Measurements from ENCODE around the gene AMZ2. TPM values are rescaled to one million over a fixed set of nuclear protein-coding genes. Genes with fewer than 3 reads are reported as not detected.
"Not testable (repeated sequence)": the region's sequence is repeated elsewhere in the genome, so short reads cannot be mapped to it uniquely, and the experiment has no call there.

Gene AMZ2
- total RNA-seq, 4 donors from 2014 or later: 32.7 to 45.6 (median 32.8) TPM; not detected in 1

DNA sequence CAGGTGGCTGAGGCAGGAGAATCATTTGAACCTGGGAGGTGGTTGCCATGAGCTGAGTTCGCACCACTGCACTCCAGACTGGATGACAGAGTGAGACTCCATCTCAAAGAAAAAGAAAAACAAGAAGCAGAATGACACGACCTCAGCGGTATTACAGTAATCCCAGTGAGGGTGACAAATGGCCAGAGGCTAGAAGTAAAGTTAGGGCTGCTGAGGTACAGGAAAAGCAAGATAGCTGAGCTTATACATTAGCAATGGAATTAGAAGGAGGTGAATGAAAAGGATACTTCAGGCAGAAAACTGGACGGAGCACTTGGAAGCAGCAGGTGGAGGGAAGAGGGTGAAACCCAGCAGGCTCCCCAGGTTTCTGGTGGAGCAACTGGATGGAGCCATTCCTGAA is 26.1 kb upstream of the AMZ2 start:
- 89% methylated on average over 4 of the region's 4 CpGs for WGBS, 2 donors (ENCODE audit: low coverage in 1 of 2)
- no peak for DNase-seq
- Histone ChIP-seq H3K27me3 (no peaks in the 10 kb centered on the region), H3K4me1 (no peaks in the 10 kb centered on the region), H3K36me3 (no peaks in the 10 kb centered on the region), H3K4me3 (no peak overlapping the region), H3K27ac (no peak overlapping the region), H3K9me3 (no peaks in the 10 kb centered on the region)
- TF ChIP-seq POLR2A (IDR thresholded peaks at IDR 0.05) (no peak), POLR2AphosphoS5 (IDR thresholded peaks at IDR 0.05) (no peak), EP300 (IDR thresholded peaks at IDR 0.05; ENCODE audit: low read depth) (no peak)
- TF ChIP-seq, protein P1, sequence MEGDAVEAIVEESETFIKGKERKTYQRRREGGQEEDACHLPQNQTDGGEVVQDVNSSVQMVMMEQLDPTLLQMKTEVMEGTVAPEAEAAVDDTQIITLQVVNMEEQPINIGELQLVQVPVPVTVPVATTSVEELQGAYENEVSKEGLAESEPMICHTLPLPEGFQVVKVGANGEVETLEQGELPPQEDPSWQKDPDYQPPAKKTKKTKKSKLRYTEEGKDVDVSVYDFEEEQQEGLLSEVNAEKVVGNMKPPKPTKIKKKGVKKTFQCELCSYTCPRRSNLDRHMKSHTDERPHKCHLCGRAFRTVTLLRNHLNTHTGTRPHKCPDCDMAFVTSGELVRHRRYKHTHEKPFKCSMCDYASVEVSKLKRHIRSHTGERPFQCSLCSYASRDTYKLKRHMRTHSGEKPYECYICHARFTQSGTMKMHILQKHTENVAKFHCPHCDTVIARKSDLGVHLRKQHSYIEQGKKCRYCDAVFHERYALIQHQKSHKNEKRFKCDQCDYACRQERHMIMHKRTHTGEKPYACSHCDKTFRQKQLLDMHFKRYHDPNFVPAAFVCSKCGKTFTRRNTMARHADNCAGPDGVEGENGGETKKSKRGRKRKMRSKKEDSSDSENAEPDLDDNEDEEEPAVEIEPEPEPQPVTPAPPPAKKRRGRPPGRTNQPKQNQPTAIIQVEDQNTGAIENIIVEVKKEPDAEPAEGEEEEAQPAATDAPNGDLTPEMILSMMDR (IDR thresholded peaks at IDR 0.05): no peak
- intact Hi-C loops (cut with DNase I; ENCODE audit: low total_unique reads): no loop called here
- in situ Hi-C loops (cut with MboI; ENCODE audit: low pct_ligation_motif_present in 1 of 4, low pct_unique_long_range_greater_than_20kb in 1 of 4, low sequenced_read_pairs in 3 of 4): no loop called here

DNA sequence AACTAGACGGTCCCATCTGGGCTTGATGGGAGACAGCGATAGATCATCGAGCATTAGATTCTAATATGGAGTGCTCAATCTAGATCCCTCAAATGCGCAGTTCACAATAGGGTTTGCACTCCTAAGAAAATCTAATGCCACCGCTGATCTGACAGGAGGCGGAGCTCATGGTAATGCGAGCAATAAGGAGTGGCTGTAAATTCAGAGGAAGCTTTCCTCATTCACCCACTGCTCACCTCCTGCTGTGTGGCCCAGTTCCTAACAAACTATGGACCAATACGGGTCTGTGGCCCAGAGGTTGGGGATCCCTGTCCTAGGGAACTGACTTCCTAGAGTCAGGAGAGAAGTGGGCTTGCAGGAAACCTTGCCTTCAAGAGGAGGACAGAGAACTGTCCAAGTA is 25.2 kb upstream of the AMZ2 start:
- DNase-seq: no peak
- Histone ChIP-seq H3K4me3 (no peak overlapping the region), H3K27me3 (no peaks in the 10 kb centered on the region), H3K27ac (no peak overlapping the region), H3K36me3 (no peaks in the 10 kb centered on the region), H3K9me3 (no peaks in the 10 kb centered on the region), H3K4me1 (no peaks in the 10 kb centered on the region)
- WGBS, 2 donors (ENCODE audit: low coverage in 1 of 2): 94 to 100% methylated on average over 3 to 8 of the region's 8 CpGs
- intact Hi-C loops (cut with DNase I; ENCODE audit: low total_unique reads) (no loop called here), in situ Hi-C loops (cut with MboI; ENCODE audit: low pct_ligation_motif_present in 1 of 4, low pct_unique_long_range_greater_than_20kb in 1 of 4, low sequenced_read_pairs in 3 of 4) (no loop called here)
- TF ChIP-seq POLR2A (IDR thresholded peaks at IDR 0.05): no peak
- TF ChIP-seq, protein P1 (IDR thresholded peaks at IDR 0.05): no peak
- TF ChIP-seq POLR2AphosphoS5 (IDR thresholded peaks at IDR 0.05): no peak
- no peak for TF ChIP-seq EP300 (IDR thresholded peaks at IDR 0.05; ENCODE audit: low read depth)

DNA sequence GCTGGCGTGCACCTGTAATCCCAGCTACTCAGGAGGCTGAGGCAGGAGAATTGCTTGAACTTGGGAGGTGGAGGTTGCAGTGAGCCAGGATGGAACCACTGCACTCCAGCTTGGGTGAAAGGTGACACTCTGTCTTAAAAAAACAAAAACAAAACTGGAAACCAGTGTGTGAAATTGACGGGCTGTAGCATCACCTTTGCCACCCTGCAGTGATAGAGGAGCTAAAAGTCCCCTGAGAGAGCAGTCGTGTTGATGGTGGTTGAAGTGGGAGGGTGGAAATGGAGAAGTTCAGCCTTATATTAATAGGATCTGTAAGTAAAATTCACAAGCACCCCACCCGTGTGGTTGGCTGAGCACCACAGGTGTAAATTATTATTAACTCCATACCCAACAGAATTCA is 22.8 kb upstream of the AMZ2 start:
- DNase-seq; intact Hi-C loops (cut with DNase I; ENCODE audit: low total_unique reads); H3K4me3 ChIP-seq; H3K27ac ChIP-seq; H3K36me3 ChIP-seq; H3K27me3 ChIP-seq; H3K9me3 ChIP-seq; in situ Hi-C loops (cut with MboI; ENCODE audit: low pct_ligation_motif_present in 1 of 4, low pct_unique_long_range_greater_than_20kb in 1 of 4, low sequenced_read_pairs in 3 of 4); H3K4me1 ChIP-seq: not testable (repeated sequence)
- WGBS, 2 donors (ENCODE audit: low coverage in 1 of 2): 45 to 70% methylated on average over 3 to 4 of the region's 4 CpGs

DNA sequence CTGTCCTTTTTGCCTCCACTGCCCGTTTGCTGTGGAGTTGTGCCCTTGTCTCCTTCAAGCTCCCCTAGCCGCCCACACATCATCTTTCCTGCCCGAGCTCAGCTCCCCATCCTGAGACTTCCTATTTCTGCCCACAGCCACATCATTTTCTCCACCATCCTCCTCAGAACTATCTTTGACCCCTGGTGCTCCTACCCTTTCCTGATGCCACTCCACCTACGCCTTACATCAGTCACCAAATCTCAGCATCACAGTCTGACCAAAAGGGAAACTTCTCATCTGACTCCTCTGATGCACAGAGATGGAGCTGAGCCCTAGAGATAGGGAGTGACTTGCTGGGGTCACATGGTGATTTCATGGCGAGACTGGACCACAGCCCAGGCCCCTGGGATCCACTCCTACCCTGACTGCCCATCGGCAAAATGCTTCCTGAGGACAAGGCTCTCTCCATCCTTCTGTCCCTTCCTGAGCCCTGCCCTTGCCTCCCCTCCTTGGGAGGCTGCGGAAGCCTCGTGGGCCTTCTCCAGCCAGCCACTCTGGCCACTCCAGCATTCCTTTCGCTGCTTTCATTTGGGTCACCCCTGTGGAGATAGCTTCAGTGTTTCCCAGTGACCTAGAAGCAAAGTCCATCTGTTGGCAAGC is 19.7 kb upstream of the AMZ2 start:
- WGBS, 2 donors (ENCODE audit: low coverage in 1 of 2): 86 to 92% methylated on average over 6 to 9 of the region's 9 CpGs
- intact Hi-C loops (cut with DNase I; ENCODE audit: low total_unique reads); in situ Hi-C loops (cut with MboI; ENCODE audit: low pct_ligation_motif_present in 1 of 4, low pct_unique_long_range_greater_than_20kb in 1 of 4, low sequenced_read_pairs in 3 of 4); H3K27ac ChIP-seq; H3K27me3 ChIP-seq; H3K4me3 ChIP-seq; DNase-seq; H3K36me3 ChIP-seq; H3K4me1 ChIP-seq; H3K9me3 ChIP-seq: not testable (repeated sequence)

DNA sequence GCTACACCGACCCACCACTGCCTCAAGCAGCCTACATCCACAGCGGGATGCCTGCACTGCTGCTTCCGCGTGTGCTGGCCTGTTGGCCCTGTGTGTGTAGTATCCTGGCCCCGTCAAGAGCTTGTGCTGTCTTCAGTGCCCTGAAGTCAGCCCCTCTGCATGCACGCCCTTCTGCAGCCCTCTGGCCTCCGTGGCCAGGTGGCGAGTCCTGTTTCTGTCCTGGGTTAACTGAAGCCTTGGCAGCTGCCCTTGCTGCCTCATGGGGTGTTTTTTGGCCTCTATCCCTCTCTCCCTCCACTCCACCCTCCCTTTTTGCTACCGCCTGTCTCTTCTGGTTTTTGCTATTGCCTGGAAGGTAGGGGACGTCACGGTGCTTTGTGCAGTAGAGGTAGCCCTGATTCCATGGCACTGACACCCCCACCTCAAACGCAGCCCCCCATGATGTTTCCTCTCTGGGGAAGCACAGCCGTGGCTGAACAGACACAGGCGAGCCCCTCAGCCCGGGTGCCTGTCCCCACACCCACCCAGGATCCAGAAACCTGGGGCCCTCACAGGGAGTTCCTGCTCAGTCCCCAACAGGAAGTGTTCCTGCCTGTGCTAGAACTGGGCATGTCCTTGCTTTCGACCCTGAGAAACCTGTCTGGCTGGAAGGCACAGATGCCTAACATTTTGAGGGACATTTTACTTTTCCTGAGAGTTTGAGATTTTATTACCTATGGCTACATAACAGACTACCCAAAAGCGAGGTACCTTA is 18.8 kb upstream of the AMZ2 start:
- no peak overlapping the region for H3K4me3 ChIP-seq
- no peaks in the 10 kb centered on the region for H3K36me3 ChIP-seq
- intact Hi-C loops (cut with DNase I; ENCODE audit: low total_unique reads) (no loop called here), in situ Hi-C loops (cut with MboI; ENCODE audit: low pct_ligation_motif_present in 1 of 4, low pct_unique_long_range_greater_than_20kb in 1 of 4, low sequenced_read_pairs in 3 of 4) (no loop called here)
- no peaks in the 10 kb centered on the region for H3K9me3 ChIP-seq
- H3K4me1 ChIP-seq: no peaks in the 10 kb centered on the region
- H3K27me3 ChIP-seq: no peaks in the 10 kb centered on the region
- no peak for DNase-seq
- 66 to 83% methylated on average over 4 to 17 of the region's 17 CpGs for WGBS, 2 donors (ENCODE audit: low coverage in 1 of 2)
- H3K27ac ChIP-seq: no peak overlapping the region
- TF ChIP-seq POLR2A (IDR thresholded peaks at IDR 0.05): no peak
- no peak for TF ChIP-seq EP300 (IDR thresholded peaks at IDR 0.05; ENCODE audit: low read depth)
- TF ChIP-seq, protein P1 (IDR thresholded peaks at IDR 0.05): no peak
- no peak for TF ChIP-seq POLR2AphosphoS5 (IDR thresholded peaks at IDR 0.05)

All from transverse colon (tissue), 4 donors.